HG02981 (cell line): Measurements from ENCODE around the gene LPIN1.

ENCODE experiments used
- ATAC-seq: cut with Tn5 transposase; IDR thresholded peaks from one replicate; pipeline ENCODE4 v1.9.1; 2021; ENCODE audit warnings: mild to moderate bottlenecking, moderate library complexity; ENCODE audit not compliant: unreplicated experiment

LPIN1 gene

DNA sequence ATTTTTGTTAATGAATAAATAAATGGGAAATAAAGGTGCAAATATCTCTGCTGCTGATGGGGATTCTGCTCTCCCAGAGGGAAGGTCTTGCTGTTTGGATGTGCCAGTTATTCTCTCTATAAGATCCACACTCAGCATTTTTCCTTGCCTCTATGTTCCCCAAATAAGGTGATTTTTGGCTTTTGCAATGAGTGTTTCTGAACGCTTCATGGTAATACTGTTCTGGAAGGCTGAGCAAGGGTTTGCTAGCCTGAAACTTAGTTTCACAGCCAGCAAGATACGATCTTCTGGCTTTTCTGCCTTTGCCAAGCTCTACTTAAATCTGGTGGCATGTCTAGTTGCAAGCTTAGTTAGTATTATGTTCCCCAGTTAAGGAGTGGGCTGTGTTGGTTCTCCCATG, 114.6 kb downstream of the LPIN1 start:
- no peak for ATAC-seq

DNA sequence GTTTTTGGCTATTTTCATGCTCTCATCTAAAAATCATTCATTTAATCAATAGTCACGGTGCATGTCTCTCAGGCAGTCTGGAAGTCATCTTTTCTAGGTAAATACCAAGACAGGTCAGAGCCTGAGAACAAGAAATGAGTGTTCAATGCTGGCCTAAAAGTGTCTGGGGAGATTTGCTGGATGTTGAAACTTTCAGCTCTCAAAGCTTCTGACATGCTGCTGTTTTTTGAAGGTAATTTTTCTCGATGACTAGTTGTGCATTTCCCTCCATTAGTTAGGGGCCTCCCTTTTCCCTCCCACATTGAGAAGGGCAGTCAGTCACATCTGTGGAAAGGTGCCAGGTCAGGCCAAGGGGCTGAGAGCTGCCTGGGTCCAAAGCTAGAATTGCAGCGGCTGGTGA, 115.6 kb downstream of the LPIN1 start:
- ATAC-seq, result peak; percentile 33

DNA sequence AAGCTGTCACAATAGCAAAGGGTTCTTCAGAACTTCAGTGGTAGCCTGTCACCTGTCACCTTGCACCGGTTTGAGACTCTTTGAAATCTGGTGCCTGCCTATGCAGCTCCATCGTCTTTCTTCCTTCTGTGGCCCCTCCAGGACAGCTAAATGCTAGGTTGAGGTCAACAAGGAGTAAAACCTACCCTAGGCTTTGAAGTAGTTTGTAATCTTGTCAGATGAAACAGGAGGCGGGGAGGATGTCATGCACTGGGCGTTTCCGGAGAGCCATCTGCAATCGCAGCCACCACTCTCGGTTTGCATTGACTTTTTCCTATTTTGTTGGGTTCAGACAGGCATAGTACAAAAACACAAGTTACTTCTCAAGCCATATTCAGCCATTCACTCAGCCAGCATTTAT, 116.7 kb downstream of the LPIN1 start:
- ATAC-seq, result no peak

DNA sequence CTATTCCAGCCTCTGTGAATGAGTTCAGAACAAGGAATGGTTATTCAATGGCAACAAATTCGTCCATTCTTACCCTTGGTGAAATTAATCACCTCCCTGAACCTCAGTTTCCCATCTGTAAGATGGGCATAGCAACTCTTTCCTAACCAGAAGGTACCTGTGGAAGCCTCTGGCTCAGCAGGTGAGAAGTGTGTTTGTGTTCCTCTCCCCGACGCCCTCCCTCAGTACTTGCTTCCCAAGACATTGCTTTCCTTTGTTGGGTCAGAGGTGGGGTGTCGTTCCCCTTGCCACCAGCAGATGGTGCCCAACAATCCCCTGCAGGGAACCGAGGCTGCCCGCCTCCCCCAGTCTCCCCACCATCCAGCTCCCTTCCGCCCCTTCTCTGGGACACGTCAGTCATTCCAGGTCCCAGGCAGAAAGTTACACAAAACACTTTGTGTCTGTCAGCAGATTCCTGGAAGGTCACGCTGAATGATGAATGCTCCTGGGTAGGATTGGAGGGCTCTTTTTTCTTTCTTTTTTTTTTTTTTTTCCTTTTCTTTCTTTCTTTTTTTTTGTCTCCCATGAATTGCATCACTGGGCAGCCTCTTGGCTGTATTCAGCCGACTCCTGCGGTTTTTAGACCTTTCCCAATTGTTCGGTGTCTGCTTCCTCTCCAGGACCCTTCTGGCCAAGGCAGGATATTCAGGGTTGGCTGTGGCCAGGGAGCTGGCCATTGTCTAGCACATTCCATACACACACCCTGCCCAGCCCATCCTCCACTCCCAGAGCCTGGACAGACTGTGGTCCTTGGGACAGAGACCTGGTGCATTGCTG, 117.3 kb downstream of the LPIN1 start:
- ATAC-seq, result peak; percentile 34

DNA sequence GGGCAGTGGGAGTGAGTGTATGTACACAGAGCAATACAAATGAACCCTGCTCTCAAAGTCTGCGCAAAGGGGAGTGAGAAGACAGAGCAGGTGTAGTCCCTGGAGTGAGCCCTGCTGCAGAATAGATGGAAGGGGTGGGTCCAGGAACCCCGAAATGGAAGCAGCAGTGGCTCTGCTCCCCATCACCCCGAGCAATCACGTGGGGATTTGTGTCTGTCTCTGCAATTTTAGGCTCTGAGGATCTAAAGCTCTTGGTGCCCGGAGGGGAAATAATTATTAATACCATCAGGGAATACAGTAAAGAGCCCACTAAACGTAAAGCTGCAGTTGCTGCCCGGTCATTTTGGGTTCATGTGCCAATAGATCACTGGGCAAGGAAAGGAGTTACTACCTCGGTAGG, 118.3 kb downstream of the LPIN1 start:
- ATAC-seq, result no peak

DNA sequence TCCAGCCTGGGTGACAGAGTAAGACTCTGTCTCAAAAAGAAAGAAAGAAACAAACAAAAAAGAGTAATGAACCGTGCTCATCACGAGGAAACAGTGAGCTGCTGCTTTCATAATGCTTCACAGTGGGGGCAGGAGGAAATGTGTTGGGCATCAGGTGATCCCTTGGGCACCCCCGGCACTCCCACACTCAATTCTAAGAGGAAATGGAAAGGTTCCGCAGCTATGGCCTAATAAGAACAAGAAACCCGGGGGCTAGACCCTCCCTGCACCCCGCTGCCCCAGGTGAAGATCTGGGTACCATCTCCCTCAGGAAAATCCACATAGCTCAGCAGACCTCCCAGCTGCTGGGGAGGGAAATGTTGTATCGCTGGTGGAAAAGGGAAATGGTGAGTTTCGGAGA, 118.9 kb downstream of the LPIN1 start:
- no peak for ATAC-seq

DNA sequence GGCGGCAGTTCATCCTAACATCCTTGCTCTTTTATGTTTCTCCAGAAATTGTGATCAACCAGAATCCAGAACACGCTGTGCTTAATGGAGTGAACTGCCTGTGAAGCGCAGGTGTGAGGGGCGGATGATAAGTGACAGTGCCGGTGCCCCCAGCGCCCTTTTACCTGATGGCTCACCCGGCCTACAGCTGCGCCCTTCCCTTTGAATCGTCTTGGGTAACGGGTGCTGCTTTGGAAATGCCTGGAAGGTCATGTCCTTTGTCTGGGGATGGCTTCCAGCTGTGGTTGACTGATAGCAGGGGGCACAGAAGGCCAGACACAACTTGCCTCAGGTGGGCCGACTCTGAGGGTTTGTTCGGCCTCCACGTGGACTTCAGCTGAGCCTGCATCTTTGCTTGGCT, 119.4 kb downstream of the LPIN1 start:
- no peak for ATAC-seq

DNA sequence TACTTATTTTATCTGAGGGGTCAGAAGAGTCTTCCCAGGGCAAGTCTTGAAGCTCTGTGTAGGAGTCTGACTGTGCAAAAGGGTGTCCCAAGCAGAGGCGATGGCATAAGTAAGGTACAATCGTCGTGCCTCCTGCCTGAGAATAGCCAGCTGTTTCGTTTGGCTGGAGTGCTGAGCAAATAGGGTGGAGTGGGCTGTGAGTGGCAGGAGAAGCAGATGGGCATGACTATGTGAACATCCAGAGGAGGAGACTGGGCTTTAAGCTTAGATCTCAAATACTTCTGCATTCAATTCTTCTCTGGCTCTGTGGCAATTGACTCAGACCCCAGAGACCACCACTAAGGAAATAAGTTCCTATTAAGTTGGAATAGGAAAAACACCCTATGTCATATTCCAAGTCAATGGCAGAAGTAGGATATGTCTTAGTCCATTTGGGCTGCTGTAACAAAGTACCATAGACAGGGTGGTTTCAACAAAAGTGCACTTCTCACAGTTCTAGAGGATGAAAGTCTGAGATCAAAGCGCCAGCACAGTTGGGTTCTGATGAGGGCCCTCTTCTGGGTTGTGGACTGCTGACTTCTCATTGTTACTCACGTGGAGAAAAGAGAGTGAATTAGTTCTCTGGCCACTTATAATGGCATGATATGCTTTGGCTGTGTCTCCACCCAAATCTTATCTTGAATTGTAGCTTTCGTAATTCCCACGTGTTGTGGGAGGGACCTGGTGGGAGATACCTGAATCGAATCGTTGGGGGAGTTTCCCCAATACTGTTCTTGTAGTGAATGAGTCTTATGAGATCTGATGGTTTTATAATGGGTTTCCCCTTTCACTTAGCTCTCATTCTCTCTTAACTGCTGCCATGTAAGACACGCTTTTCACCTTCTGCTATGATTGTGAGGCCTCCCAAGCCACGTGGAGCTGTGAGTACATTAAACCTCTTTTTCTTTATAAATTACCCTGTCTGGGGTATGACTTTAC, 120.2 kb downstream of the LPIN1 start:
- peak; percentile 37 for ATAC-seq

DNA sequence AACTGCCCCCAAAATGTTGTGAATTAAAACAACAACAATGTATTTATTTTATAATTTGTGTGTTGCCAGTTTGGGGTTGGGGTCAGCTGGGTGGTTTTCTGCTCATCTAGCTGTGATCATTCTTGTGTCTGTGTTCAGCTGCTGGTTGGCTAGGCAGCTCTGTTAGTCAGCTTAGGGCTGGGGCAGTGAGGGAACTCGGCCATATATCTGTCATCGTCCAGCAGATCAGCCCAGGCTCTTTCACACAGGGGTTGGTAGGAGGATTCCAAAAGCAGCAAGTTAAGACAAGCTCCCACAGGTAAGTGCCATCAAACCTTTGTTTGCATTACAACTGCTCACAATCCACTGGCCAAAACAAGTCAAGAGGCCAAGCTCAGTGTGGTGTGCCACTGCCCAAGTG, 121.5 kb downstream of the LPIN1 start:
- ATAC-seq, result no peak

DNA sequence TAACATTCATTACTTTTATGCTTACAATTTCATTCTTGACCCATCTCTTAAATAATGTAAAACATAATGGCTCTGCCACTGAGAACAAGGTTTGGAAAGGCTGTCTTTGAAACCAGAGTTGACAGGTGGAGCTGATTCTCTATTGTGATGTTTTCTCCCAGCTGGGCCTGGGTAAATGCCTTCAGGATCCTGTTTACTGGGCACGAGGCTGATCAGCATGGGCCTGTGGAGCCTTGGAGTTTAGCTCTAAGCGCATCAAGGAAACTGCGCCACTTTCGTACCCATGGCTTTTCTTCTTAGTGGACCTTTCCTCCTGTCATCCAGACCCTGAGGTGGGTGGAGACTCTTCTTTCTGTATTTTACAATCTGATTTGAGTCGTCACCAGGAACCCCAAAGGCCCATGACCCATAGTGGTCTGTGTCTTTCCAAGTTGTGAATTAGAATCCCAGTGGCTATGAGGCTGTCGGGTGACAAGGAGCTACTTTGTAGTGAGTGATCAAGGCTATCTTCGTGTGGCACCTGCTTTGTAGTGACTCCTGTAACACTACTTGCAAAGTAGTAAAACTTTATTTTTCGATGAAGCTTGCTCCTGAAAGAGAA, 123.1 kb downstream of the LPIN1 start:
- ATAC-seq, result no peak

DNA sequence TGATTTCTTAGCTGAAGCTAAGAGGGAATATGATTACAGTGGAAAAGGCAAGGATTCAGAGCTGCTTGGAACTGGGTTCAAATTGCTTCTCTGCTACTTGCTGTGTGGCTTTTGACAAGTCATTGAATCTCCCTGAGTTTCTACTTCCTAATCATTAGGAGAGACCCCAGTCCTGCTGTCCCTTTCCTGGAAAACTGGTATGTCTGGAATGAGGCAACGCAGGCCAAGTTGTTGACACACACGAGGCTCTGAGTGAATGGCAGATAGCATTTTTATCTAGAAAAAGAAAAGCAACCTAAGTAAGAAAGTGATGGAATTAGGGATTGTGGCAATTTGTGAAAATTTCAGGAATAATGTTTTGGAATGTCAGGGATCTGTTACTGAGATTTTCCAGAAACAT, 123.6 kb downstream of the LPIN1 start:
- no peak for ATAC-seq

DNA sequence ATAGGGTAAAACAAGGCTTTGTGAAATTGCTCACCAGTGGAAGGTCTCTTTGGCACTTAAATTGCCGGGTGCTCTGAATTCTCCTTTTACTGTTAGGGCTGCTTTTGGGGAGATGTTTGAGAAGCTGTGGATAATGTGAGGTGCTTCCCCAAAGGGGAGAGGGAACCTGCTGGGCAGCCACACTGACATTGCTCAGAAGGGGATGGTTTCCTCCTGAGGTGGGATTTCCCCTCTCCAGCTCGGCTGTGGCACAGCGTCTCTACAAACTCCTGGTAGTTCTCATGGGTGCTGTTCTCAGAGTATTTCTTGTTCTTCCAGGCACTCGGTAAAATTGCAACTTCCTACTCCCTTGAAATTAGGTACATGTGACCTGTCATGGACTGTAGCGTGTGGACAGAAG, 124.2 kb downstream of the LPIN1 start:
- ATAC-seq, result no peak

DNA sequence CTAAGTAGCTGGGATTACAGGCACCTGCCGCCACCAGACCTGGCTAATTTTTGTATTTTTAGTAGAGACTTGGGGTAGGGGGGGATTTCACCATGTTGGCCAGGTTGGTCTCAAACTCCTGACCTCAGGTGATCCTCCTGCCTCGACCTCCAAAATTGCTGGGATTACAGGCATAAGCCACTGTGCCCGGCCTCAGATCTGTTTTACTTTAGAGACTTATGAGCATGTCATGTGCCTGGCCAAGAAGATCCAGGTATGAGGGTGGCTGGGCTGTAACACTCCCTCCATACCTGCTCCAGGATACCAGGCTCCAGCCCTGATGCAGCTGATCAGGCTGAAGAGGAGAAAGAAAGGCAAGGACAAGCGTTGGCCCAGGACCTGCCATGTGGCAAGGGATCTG, 125.0 kb downstream of the LPIN1 start:
- ATAC-seq, result no peak

DNA sequence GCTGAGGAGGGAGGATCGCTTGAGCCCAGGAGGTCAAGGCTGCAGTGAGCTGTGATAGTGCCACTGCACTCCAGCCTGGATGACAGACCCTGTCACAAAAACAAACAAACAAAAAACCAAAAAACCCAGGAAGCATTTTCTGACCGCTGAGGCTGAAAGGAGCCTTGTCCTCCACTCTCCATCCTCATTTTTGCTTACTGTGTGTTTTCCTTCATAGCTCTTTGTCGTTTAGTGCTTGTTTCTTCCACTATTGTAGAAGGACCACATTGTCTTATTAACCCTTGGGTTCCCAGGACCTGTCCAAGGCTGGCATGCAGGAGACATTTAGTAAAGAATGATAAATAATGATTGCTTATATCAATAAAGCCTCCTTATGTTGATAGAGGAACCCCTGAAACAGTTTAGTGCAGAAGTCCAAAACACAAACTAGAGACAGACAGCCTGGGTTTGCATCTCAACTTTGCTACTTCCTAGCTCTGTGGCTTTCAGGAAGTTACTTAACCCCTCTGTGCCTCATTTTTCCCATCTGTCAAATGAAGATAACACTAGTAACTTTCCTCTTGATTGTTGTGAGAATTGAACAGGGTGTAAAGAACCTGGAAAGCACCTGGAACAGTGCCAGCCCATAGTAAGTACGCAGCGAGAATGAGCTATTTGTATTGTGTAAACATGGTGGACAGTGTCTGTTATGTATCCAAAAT, 126.0 kb downstream of the LPIN1 start:
- ATAC-seq, result no peak

DNA sequence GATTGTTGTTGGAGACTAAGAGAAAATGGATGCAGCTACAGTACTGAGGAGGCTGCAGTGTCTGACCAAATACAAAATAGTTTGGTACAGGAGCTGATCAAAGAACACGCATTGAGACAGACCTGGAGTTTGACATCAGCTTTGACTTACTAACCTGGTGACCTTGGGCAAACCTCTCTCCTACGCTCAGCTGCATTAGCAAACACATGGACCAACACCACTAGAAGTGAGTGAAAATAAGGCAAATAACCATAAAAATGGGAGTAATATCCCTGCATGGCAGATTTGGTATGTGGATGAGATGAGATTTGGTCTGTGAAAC, 126.5 kb downstream of the LPIN1 start:
- no peak for ATAC-seq

DNA sequence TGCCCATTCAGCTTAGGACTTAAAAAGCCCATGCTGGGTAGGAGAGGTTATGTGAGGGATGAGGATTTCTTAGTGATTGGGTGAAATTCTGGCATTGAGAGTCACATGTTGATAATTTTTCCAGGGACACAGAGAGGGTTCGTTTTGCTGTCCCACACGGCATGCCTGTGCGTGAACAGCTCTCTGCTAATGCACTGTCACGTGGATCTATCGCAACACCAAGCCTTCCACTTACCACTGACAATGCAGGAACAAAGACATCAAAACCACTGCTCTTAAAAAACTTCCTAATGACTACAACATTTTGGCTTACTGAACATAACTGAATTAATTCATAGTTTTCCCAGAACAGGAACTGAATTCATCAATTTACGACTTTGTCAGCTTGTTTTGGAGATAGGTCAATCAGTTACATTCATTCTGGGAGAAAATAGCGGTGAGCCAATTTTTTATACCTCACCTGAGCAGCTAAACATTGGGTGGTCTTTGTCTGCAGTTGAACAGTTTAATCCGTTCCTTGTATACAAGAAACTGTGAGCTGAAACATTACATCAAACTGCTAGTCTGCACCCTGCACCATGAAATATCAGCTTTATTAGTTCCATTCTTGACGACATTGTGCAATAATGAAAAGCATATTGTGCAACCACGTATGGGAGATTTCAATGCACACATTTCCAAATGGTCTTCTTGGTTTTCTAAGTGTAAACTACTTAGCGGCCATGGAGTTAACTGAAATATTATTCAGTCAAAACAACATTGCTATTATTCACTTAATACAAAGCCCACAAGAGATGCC, 127.1 kb downstream of the LPIN1 start:
- ATAC-seq, result no peak

DNA sequence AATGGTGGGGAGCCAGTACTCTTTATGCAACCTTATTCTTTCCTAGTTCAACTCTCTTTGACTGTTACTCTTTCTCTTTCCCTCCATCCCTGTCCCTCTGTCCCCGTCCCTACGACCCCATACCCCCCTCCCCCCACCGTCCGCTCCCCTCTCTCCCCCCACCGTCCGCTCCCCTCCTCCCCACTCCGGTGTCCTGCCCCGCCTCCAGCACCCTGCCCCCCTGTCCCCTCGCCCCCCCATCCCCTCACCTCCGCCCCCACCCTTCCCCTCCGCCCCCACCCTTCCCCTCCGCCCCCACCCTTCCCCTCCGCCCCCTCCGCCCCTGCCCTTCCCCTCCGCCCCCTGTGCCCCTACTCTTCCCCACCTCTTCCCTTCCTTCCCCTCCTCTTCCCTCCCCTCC, 128.4 kb downstream of the LPIN1 start:
- ATAC-seq, result no peak

DNA sequence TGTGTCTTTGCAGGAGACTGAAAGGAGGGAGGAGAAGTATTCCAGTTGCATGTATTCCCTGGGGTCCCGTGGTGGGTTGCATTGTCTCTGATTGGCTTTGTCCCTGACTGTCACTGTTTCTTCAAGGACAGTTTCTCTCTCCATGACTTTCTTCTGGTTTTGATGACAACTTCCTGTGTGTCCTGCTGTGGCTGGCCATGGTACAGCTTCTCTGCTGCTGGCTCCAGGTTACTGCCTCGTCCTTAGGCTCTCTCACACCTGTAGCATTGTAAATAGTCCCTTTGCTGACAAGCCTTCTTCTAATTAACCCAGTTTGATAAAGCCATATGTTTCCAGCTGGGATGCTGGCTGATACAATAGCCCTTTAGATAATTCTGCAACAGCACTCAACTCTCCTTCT, 129.0 kb downstream of the LPIN1 start:
- ATAC-seq, result no peak

DNA sequence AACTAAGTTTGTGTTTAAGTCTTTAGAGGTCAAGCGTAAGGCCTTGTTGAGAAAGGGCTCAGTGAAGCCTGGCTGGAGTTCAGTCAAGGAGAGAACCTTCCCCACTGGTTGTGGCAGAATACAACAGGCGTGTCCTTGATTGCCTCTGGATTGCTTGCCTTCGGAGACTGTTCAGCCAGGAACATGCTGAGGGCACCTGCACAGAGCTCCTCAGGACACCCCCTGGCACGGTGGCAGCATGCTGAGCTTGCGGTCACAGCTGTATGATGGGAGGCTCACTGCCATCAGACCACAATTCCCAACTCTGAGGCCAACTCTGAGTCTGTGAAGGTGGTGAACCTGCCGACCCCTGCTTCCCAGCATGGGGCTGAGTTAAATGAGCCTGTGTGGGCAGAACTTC, 130.0 kb downstream of the LPIN1 start:
- ATAC-seq, result no peak

DNA sequence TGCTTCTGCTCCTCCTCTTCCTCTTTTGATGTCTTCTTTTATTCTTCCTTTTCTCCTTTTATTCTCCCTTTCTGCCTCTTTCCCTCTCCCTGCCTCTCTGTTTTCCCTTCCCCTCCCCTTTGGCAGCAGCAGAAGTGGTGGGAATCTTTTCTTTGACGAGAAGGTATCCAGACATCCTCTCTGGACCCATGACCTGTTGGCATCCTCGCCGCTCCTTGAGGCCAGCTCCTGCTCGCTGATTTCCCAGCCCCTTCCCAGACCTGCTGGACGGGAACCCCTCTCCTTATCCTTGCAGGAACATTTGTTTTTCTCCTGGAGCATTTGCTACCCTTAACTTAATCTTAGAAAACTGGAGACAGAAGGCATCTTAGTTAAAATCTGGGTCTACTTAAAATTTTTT, 130.5 kb downstream of the LPIN1 start:
- ATAC-seq, result no peak
